HG03060 (cell line): ENCODE measurements around the gene UBE2G2.

ENCODE experiments used
- ATAC-seq: cut with Tn5 transposase; IDR thresholded peaks from one replicate; pipeline ENCODE4 v1.9.1; 2021; ENCODE audit warnings: low read depth, moderate number of reproducible peaks; ENCODE audit not compliant: unreplicated experiment

UBE2G2 gene

DNA sequence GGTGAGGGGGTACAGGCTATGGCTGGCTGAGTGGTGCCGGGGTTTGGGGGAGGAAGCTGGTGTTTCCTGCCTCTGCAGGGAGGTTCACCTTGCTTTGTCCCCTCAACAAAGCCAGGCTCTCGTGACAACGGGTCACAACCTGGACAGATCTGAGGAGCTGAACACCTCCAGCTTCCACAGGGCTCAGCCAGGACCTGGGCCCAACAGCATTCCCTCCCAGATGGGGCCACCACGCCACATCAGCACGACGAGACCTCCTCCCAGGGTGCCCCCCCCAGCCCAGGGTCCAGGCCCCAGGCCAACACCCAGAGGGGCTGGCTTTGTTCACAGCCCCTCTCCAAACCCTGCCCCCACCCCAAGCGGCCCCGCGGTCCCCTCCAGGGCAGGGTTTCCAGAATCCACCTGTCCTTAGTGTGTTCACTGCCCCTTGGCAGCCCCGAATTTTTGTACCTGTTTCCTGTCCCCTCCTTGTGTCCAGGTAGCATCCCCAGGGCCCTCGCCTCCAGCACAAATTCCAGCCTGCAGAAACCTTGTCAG is 34.7 kb downstream of the UBE2G2 start:
- no peak for ATAC-seq

DNA sequence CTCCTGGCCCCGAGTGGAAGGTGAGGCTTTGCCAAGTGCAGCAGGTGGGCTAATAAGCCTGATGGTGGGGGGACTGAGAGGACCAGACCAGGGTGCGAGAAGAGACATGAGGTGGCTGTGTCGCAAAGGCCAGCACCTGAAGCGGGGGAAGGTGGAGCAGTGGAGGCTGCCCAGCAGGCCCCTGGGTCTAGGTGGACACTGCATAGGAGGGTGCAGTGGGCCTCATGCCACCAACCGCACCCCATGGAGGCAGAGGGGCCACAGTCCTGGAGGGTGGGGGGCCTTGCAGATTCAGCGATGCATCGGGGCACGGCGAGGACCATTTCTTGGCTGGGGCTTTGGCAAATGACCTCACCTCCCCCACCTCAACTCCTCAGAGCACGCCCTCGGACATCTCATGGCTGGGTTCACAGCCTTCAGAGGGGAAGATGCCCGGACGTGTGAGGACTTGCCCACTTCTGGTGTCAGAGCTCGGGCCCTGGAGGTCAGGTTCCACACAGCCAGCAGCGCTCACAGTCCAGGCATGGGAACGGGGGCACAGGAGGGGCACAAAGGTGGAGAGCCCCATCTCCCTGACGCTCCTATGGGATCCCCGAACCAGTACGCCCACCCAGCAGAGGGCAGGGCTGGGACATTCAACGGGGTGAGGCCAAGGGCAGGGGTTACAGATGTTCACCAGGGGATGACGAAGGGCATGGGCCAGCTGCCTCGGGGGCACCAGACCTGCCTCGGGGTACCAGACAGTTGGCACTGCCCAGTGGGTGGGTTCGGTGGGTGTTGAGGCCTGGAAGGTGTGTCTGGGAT is 35.4 kb downstream of the UBE2G2 start:
- ATAC-seq: no peak

DNA sequence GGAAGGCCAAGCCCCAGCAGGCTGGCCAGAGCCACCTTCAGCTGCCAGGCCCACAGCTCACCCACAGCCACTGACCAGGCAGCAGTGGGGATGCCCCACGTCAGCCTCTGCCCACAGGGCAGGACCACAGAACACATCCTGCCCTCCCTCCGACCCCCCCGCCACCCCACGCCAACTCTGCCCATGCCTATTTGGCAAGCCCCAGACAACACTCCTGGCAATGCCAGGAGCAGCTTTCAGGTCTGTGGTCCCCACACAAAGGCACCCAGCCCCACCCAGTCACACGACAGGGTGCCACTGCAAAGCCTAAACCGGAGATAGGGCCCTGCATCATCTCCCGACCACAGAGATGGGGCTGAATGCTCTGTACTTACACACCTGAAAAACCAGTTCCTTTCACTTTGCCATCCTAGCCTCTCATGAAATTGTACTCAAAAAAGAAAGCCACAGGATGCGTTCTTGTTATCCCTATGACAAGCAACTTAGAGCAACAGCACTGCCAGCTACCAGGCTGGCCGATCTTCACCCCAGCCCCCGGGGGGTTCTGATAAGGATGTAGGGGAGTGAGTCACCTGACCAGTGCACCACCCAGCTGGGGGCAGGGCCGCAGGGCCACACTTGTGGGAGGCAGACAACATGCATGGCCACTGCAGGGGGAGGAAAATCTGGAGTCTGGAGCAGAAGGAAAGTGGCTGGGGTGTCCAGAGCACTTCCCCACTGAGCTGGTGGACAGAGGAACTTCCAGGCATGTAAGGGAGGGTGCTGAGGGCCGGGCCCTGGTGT is 36.2 kb downstream of the UBE2G2 start:
- no peak for ATAC-seq

DNA sequence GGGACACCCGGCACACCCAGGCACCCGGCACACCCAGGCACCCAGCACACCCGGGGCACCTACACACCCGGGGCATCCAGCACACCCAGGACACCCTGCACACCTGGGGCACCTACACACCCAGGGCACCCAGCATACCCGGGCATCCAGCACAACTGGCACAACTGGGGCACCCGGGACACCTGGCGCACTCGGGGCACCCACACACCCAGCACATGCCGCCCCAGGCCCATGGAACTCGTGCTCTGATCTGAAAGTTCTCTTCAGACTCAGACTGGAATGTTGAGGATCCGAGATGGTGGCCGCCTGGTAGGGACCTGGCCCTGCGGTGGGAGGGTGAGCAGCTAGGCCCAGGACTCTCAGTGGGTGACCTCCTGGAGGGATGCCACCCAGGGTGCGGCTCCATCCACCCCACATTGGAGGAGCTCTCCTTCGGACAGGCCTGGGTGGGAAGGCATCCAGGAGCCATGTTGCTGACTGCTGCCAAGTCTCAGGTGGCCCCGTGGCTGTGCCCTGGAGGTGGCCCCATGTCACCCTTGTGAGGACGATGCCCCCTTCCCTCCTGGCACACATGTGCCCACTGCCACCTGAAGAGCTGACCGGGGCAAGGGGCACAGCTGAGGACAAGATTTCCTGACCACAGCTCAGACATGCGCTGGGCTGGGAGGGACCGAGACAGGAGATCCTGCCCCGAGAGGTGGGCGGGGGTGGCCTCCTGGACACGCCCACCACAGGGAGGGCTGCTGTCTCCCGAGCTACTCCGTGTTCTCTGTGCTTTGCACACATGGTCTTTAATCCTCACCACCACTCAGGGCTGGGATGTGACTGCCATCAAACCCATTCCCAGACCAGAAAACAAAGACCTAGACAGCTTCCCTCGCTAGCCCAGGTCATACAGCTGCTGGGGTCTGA is 37.0 kb downstream of the UBE2G2 start:
- no peak for ATAC-seq

DNA sequence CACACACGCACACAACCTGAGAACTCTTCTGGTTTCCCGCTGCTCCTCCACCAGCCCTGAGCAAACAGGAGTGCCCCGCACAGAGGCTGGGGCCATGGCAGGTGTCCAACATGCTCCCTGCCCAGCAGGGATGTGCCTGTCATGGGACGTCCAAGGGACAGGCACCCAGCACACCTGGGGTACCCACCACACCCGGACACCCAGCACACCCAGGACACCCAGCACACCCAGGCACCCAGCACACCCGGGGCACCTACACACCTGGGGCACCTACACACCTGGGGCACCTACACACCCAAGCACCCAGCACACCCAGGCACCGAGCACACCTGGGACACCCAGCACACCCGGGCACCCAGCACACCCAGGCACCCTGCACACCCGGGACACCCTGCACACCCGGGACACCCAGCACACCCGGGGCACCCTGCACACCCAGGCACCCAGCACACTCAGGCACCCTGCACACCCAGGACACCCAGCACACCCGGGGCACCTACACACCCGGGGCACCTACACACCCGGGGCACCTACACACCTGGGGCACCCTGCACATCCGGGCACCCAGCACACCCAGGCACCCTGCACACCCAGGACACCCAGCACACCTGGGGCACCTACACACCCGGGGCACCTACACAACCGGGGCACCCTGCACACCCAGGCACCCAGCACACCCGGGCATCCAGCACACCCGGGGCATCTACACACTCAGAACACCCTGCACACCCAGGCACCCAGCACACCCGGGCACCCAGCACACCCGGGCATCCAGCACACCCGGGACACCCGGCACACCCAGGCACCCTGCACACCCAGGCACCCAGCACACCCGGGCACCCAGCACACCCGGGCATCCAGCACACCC is 37.9 kb downstream of the UBE2G2 start:
- ATAC-seq: no peak

DNA sequence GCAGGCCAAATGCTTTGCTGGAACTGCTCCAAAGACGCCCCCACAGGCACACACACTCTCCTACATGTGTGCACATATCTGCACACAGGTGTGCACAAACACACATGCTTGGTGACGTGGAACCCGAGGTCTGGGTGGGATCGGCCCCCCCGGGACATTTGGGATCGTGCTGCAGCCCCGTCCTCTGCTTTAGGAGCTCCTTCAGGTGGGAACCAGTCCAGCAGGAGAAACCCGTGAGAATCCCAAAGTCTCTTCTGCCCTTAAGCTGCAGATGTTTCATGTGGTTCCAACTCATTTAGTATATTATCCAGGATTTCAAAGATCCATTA is 38.6 kb downstream of the UBE2G2 start:
- ATAC-seq: no peak

DNA sequence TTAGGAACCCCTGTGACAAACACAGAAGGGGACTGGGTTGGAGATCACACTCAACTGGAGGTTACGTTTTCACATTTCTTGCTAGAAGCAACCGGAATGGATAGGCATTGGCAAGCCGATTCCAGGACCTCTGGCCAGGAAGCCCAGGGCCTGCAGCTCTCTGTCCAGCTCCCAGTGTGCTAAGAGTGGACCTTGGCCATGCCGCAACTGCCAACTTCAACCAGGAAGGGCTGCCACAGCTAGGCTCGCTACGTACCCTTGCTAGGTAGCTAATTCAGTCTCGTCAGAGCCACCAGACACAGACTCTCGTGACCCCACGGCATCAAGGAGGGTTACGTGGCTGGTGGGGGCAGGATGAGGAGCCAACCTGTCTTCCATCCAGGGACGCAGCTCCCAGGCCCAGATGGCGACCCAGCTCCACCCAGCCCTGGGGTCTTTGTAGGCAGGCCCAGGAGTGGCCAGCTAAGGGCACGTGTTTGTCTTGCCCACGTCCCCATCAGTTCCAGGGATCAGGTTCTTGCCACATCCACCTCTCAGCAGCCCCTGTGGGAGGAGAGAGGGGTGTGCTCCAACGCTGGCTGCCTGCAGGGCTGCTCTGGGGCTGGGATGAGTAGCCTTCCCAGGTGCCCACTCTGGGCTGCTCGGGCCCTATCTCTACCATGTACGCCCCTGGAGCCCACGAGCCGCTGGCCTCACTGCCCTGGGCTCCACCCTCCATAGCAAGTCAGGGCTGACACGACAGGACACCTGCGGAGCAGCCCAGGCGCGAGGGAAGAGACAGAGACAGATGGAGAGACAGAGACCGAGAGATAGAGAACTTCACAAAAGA is 39.2 kb downstream of the UBE2G2 start:
- ATAC-seq: no peak

DNA sequence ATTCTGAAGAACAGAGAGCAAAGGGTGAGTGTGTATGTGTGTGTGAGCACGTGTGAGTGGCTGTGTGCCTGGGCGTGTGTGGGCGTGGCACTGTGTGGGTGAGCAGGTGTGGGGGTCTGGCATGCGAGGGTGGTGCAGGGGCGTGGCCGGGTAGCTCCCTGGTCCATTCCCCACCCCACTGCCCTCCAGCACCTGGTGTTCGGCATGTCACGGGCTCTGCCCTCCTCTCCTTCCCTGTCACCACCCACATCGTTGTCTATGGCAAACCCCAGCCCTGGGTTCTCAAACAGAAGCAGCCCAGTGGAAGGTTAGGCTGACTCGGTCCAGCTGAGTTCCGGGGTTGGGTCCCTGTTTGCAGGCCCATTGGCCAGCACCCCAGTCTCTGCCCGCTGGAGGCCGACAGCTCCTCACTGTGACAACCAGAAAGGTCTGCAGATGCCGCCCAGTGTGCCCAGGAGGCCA is 39.8 kb downstream of the UBE2G2 start:
- ATAC-seq: no peak

DNA sequence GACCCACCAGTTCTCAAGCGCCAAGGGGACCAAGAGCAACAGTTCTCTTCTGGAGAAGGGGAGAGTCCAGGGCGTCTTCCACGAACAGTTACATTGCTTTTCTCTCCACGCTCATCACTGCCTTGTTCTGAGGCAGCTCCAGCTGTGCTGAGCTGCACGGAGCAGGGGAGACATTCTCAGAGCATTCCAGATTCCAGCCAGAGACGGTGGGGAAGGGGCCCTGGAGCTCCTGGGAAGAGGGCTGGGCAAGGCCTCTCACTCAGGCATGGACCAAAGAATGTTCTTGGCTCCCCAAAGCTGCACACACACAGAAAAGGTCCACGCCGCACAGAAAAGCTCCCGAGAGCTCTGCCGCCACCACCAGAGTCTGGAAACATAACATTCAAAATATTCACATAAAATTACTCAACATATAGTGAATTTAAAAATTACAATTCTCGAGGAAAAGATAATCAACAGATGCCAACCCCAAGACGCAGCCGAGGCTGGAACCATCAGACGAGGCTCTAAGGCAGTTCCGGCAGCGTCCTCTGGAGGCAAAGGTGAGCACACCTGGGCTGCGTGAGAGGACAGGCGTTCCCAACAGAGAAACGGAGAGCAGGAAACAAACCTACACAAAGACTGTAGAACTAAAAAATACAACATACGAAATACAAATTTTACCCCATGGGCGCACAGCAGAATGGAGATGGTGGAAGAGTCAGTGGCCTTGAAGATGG is 40.5 kb downstream of the UBE2G2 start:
- ATAC-seq: no peak

DNA sequence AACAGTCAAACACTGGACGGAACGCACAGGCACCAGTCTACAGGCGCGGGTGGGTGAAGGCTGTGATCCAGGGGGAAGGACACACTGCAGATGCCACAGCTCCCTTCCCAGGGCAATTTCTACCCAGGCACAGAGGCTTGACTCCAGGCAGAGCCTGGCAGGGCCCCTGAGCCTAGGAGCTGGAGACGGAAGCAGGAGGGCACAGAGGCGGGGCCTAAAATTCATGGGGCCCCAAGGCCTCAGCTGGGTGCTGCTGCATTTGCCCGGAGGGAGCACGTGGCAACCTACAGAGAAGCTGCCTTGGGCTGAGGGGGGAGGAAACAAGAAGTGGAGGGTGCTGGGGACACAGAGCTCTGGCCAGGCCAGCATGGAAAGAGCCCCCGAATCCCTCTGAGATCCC is 41.2 kb downstream of the UBE2G2 start:
- no peak for ATAC-seq

DNA sequence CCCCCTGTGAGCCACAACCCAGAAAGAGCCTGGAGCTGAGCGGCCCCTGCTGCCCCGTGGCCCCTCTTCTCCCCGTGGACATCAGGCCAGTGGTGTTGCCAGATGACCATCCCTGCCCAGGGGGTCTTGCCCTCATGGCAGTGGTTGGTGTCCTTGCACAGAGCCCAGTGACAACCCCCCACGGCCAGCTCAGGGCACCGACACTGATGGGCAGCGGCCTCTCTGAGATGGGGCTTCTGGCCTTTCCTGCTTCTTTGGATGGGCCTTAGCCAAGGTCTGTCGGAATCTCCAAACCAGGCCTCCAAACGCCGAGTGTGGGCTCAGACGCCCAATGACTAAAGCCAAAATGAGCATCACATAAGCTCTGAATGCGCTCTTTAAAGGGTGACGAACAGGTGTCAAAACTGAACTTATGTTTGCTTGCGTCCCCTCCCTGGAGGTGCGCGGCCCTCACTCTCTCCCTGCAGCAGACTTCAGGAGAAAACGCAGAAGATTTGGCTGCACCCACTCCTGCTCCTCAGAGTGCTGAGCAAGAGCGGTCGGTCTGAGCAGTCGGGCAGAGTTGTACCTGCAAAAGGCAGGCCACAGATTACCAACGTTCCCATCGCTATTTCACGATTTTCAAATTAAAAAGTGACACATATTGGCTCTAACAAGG is 41.9 kb downstream of the UBE2G2 start:
- no peak for ATAC-seq

DNA sequence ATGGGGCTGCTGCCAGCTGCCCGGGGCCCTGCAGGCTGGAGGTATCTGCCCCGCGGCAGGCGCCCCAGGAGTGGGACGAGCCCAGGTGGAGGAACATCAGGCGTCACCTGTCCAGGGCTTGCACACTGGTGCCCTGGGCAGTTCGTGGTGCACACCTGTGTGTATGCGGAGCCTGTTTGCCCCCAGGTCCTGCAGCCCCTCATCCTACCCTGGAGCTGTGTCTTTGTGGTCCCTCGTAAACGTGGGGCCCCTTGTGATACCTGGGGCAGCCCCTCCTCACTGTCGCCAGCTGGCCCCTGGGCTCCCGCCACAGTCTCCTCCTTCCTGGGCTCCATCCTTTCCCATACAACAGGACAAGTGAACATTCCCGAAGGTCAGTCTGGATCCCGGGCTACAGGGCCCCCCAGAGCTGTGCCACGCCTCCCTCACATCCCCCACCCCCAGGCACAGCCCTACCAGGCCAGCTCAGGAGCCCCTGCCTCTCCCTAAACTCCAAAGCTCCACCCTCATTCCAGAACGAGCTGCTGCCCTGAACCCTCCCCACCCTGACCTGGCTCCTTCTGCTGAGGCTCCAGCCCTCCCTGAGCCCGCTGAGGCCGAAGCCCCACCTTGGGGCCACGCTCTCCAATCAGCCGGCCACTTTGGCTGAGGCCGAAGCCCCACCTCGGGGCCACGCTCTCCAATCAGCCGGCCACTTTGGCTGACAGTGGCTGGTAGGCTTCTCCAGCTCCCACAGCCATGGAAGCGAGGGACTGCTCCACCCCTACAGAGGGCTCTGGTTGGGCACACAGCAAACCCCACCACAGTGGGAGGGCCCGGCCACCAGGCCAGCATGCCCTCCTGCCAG is 42.6 kb downstream of the UBE2G2 start:
- no peak for ATAC-seq

DNA sequence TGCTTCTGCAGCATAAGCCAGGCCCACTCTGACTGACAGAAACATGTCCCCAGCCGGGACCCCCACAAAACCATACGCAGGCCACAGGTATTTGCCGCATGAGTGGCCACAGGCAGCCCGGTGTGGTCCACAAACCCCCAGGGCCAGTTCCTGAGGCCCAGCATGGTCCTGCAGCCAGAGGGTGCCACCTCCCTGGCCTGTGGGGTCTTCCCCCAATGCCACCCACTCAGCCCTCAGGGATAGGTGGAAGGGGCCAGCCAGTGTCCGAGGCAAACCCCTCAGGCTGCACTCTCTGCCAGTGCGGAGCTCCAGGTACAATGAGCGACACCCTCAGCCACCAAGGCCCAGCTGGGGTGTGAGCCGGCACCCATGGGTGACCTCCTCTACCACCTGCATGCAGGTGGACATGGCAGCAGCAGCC is 43.5 kb downstream of the UBE2G2 start:
- ATAC-seq: no peak

DNA sequence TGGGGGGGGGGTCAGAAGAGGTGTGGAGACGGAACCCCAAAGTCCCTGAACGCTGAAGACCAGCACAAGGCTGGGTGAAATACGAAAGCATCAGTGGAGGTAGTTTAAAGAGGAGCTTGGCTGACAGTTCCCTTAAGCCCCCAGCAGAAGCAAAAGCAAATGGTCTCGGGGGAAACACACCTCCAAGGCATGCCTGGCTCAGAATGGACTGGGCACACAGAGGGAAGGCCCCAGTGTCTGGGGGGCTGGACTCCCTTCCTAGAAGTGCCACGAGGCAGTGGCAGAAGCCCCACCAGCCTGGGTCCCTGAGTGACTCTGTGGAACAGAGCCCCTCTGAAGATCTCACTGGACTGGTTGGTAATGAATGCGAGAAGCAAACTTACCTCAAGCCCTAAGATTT is 43.9 kb downstream of the UBE2G2 start:
- ATAC-seq: no peak

DNA sequence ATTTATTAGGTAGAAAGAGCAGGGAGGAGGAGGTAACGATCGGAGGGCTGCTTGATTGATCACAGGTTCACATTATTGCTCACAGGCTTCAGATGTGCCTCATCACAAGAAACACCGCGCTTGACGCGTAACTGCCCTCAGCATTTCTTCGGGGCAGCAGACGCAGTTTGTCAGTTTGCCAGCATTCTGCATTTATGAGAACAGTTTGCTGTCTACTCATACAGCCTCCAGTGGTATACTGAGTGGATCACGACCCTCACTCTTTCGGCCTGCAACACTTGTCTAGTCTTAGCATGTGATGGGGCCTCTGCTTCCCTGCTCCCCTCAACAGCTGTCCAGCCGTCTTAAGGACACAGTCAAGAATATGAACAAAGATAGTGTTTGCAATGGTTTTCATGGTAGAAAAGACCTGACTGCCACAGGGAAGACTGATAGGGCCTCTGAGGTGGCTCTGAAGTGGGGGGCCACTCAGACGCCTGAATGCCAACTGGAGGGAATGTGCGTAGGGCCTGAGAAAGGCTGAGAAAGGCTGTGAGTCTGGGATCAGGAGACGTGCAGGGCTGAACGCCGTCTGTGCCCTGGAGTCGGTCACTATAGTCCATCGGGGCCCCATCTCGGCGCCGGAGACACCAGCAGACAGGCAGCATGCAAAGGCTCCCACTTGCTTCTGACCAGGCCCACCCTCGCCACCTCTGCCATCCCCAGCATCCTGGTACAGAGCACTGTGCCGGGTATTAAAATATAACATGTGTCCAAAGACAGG is 45.0 kb downstream of the UBE2G2 start:
- ATAC-seq: no peak

DNA sequence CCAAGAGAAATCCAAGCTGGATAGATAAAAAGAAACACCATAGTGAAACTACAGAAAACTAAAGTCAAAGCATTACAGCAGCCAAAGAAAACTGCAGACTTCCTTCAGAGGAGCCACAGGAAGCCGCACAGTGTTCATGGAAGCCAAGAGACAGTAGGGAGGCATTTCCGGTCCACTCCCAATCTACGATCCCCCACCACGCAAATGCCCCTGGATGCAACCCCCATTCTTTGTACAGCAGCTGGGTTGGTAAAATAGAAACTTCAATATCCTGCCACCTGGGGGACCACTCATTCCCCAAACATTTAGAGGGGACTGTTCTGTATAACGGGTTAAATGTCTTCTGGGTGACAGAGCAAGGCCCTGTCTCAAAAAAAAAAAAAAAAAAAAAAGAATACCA is 46.4 kb downstream of the UBE2G2 start:
- no peak for ATAC-seq
